SK-N-SH (cell line): ENCODE data around the gene TYK2.

Experiments
- CHD2 ChIP-seq: fragments of 150-350 bp; IDR thresholded peaks from 2 replicates; pipeline ENCODE4 v1.6.1; 2018; ENCODE audit warnings: low read length; ENCODE audit not compliant: partially characterized antibody
- MEF2A ChIP-seq: IDR thresholded peaks from 2 replicates; pipeline ENCODE4 v1.4.0; 2012; ENCODE audit warnings: low read depth, borderline replicate concordance
- SIN3A ChIP-seq: IDR thresholded peaks from 2 replicates; pipeline ENCODE4 v1.6.1; 2012; ENCODE audit warnings: low read depth, mild to moderate bottlenecking, low read length, moderate library complexity, borderline replicate concordance
- TAF1 ChIP-seq: IDR thresholded peaks from 2 replicates; pipeline ENCODE4 v1.6.1; 2012; ENCODE audit warnings: low read depth, mild to moderate bottlenecking, low read length, moderate library complexity, borderline replicate concordance
- TF ChIP-seq, protein P1 (sequence below): fragments of 200-600 bp; sonication (generic); IDR thresholded peaks from 2 replicates; pipeline ENCODE4 v1.6.1; 2017; ENCODE audit warnings: antibody characterized with exemption, mild to moderate bottlenecking, moderate library complexity

DNA sequence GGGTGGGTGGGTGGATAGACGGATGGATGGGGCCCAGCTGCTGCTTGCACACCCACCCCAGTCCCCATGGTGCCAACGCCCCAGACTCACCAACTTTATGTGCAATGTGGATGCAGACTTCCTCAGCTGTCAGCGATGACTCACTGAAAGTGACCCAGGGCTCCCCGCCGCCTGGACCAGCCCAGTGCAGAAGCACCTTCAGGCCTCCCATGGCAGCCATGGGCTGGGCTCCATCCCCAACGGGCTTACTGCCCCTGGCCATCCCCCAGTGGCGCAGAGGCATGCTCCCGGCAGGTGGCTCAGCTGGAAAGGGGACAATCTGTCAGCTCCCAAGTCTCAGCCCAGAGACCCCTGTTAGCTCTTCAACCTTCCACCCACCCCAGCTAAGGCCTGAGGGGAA is 2.2 kb downstream of the TYK2 start:
- TF ChIP-seq MEF2A, result no peak
- TF ChIP-seq CHD2, result no peak
- TF ChIP-seq SIN3A, result no peak
- TF ChIP-seq, protein P1, sequence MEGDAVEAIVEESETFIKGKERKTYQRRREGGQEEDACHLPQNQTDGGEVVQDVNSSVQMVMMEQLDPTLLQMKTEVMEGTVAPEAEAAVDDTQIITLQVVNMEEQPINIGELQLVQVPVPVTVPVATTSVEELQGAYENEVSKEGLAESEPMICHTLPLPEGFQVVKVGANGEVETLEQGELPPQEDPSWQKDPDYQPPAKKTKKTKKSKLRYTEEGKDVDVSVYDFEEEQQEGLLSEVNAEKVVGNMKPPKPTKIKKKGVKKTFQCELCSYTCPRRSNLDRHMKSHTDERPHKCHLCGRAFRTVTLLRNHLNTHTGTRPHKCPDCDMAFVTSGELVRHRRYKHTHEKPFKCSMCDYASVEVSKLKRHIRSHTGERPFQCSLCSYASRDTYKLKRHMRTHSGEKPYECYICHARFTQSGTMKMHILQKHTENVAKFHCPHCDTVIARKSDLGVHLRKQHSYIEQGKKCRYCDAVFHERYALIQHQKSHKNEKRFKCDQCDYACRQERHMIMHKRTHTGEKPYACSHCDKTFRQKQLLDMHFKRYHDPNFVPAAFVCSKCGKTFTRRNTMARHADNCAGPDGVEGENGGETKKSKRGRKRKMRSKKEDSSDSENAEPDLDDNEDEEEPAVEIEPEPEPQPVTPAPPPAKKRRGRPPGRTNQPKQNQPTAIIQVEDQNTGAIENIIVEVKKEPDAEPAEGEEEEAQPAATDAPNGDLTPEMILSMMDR, result no peak
- TF ChIP-seq TAF1, result no peak
